Measurements from ENCODE around the gene CYFIP2. TPM values are rescaled to one million over a fixed set of nuclear protein-coding genes. Genes with fewer than 3 reads are reported as not detected.
A peak's percentile ranks its signal among the peaks of the same experiment; 100 is the strongest.

CYFIP2 gene
- total RNA-seq, 4 donors from 2014 or later: 46.5 to 155 (median 57.2) TPM

GRCh38 chr5:157308836-157309465 is 43.0 kb downstream of the CYFIP2 start:
- Histone ChIP-seq H3K27me3 (no peaks in the 10 kb centered on the region), H3K4me1 (no peaks in the 10 kb centered on the region), H3K9me3 (no peaks in the 10 kb centered on the region), H3K4me3 (no peak overlapping the region), H3K36me3 (no peaks in the 10 kb centered on the region), H3K27ac (no peak overlapping the region)
- TF ChIP-seq CTCF (IDR thresholded peaks at IDR 0.05) (peak in 3 of 6 experiments; percentile 13 to 44 (median 35)), POLR2A (IDR thresholded peaks at IDR 0.05) (no peak)
- no peak for DNase-seq

DNA sequence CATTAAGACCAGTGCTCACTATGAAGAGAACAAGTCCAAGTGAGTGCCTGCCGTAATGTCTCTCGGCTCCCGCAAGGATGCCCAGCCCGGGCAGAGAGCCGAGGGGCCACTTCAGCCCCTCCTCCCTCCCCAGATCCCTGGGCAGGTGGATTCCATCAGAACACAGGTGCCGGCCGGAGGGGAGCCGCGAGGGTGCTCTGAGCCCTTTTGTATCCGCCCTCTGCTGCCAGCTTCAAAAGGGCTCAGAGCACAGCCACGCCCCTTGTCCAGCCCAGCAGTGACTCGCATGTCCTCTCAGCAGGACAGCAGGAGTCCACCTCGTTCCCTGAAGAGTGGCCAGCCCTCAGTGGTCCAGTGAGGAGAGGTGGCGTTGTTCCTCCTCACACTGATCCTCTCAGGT is 43.9 kb downstream of the CYFIP2 start:
- Histone ChIP-seq H3K27me3 (no peaks in the 10 kb centered on the region), H3K36me3 (no peaks in the 10 kb centered on the region), H3K9me3 (no peaks in the 10 kb centered on the region), H3K4me1 (no peaks in the 10 kb centered on the region), H3K27ac (no peak overlapping the region), H3K4me3 (no peak overlapping the region)
- TF ChIP-seq CTCF (IDR thresholded peaks at IDR 0.05) (no peak), POLR2A (IDR thresholded peaks at IDR 0.05) (no peak)
- no peak for DNase-seq

DNA sequence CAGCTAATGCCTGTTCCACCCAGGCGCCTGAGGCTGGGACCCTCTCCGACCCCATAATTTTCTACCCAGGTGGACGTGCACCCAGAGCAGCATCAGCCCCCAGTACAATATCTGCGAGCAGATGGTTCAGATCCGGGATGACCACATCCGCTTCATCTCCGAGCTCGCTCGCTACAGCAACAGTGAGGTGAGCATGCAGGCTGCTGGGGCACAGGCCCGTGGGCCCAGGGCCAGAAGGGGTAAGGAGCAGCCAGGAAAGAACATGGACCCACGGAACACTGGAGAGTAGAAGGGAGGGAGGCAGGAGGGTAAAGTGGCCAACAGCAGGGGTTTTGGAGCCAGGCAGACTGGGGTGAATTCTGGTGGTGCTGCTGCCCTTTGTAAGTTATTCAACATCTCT is 45.7 kb downstream of the CYFIP2 start:
- Histone ChIP-seq H3K36me3 (no peaks in the 10 kb centered on the region), H3K4me3 (no peak overlapping the region), H3K9me3 (no peaks in the 10 kb centered on the region), H3K4me1 (no peaks in the 10 kb centered on the region), H3K27me3 (no peaks in the 10 kb centered on the region), H3K27ac (no peak overlapping the region)
- DNase-seq: no peak
- TF ChIP-seq CTCF (IDR thresholded peaks at IDR 0.05) (no peak), POLR2A (IDR thresholded peaks at IDR 0.05) (no peak)

GRCh38 chr5:157312492-157312891 is 46.6 kb downstream of the CYFIP2 start:
- Histone ChIP-seq H3K4me1 (no peaks in the 10 kb centered on the region), H3K36me3 (no peaks in the 10 kb centered on the region), H3K4me3 (no peak overlapping the region), H3K27me3 (no peaks in the 10 kb centered on the region), H3K9me3 (no peaks in the 10 kb centered on the region), H3K27ac (no peak overlapping the region)
- peak in 2 of 3 donors; percentile 58 to 83 for DNase-seq
- peak; percentile 40 to 79 (median 70) for TF ChIP-seq CTCF (IDR thresholded peaks at IDR 0.05)
- TF ChIP-seq POLR2A (IDR thresholded peaks at IDR 0.05): no peak

DNA sequence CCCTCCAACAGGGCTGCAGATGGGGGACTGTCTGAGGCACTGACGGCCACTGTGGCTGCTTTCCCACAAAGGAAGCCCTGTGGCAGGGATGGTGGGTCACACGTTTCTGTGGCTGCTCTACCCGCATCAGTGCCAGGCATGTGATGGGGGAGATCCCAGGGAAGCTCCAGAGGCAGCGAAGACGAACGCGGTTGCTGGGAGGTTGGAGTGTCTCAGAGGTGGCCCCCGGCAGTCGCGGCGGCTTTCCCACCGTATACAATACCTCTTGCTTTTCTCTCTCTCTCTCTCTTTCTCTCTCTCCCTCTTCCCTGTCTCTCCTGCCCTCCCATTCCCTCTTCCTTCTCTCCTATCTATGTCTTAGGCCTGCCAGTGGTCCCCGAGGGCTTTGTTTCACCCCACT is 56.7 kb downstream of the CYFIP2 start:
- Histone ChIP-seq H3K4me3 (no peak overlapping the region), H3K27me3 (no peaks in the 10 kb centered on the region), H3K9me3 (no peaks in the 10 kb centered on the region), H3K4me1 (peaks cover 0 to 4% (median 0%) of the 10 kb centered on the region in 4 donors), H3K36me3 (peaks cover 0 to 36% (median 0%) of the 10 kb centered on the region in 3 donors), H3K27ac (no peak overlapping the region)
- TF ChIP-seq CTCF (IDR thresholded peaks at IDR 0.05): no peak
- no peak for TF ChIP-seq POLR2A (IDR thresholded peaks at IDR 0.05)
- no peak for DNase-seq

Data from Peyer's patch (tissue), 4 donors.